Gastroesophageal sphincter (tissue), 4 donors: ENCODE data around the gene DAPK2. TPM values are rescaled to one million over a fixed set of nuclear protein-coding genes. Genes with fewer than 3 reads are reported as not detected.

Experiments used
- ATAC-seq: fragments of 150-250 bp; one replicate; pipeline ENCODE4 v1.9.1; 2016; ENCODE audit warnings: mild to moderate bottlenecking, moderate library complexity
- H3K27ac ChIP-seq, 4 donors: fragments of 200-600 bp; sonication (generic) in 3 of 4; 1 replicate in 3 of 4; 2 replicates in 1 of 4; pipeline ENCODE4 v1.5.1; 2016 to 2019
- H3K27me3 ChIP-seq: fragments of 200-600 bp; sonication (generic); one replicate; pipeline ENCODE4 v1.5.1; 2019
- H3K36me3 ChIP-seq, 2 donors: fragments of 200-600 bp; sonication (generic); one replicate each; pipeline ENCODE4 v1.5.1; 2019; ENCODE audit warnings: control low read depth in 1 of 2
- H3K4me1 ChIP-seq, 3 donors: fragments of 200-600 bp; sonication (generic); 1 replicate in 2 of 3; 2 replicates in 1 of 3; pipeline ENCODE4 v1.5.1; 2016 to 2019; ENCODE audit warnings: control low read depth in 2 of 3
- H3K4me3 ChIP-seq, 2 donors: fragments of 200-600 bp; sonication (generic); one replicate each; pipeline ENCODE4 v1.5.1; 2019; ENCODE audit warnings: mild to moderate bottlenecking in 1 of 2, moderate library complexity in 1 of 2
- H3K9me3 ChIP-seq, 3 donors: fragments of 200-600 bp; sonication (generic); one replicate each; pipeline ENCODE4 v1.5.1; 2017 to 2019; ENCODE audit warnings: control low read depth in 2 of 3
- EP300 ChIP-seq: sonication (generic); formaldehyde crosslinking; IDR thresholded peaks from one replicate; pipeline ENCODE4 v1.6.1; 2017; ENCODE audit warnings: antibody characterized with exemption, mild to moderate bottlenecking
- POLR2A ChIP-seq, 2 donors: fragments of 450-650 bp; IDR thresholded peaks; one replicate each; pipeline ENCODE4 v1.6.1; 2017; ENCODE audit warnings: antibody characterized with exemption in 2 of 2, mild to moderate bottlenecking in 2 of 2, moderate library complexity in 1 of 2
- POLR2AphosphoS5 ChIP-seq: sonication (generic); formaldehyde crosslinking; IDR thresholded peaks from one replicate; pipeline ENCODE4 v1.6.1; 2017; ENCODE audit warnings: antibody characterized with exemption
- WGBS, 2 donors: methylation state at CpG; one replicate each; pipeline ENCODE4 v1.1.5; 2018; ENCODE audit warnings: low coverage in 1 of 2; 5-methylcytosine and 5-hydroxymethylcytosine counted together
- total RNA-seq, 4 donors: library from RNA; depleted of rRNA; stranded (reverse); fragments of >200 nt; gene quantifications; one replicate each; pipeline ENCODE4 v1.1.0, GENCODE V29; 2016
- TF ChIP-seq, protein P1 (sequence below), 4 experiments: fragments of 200-600 bp in 2 of 4; fragments of 450-650 bp in 2 of 4; sonication (generic) in 1 of 4; IDR thresholded peaks; one replicate each; pipeline ENCODE4 v1.5.1; 2017 to 2019; ENCODE audit warnings: antibody characterized with exemption in 4 of 4, mild to moderate bottlenecking in 2 of 4, moderate library complexity in 2 of 4

DAPK2 gene
- total RNA-seq, 4 donors from 2014 or later = 2.0 to 9.5 (median 6.4) TPM

DNA sequence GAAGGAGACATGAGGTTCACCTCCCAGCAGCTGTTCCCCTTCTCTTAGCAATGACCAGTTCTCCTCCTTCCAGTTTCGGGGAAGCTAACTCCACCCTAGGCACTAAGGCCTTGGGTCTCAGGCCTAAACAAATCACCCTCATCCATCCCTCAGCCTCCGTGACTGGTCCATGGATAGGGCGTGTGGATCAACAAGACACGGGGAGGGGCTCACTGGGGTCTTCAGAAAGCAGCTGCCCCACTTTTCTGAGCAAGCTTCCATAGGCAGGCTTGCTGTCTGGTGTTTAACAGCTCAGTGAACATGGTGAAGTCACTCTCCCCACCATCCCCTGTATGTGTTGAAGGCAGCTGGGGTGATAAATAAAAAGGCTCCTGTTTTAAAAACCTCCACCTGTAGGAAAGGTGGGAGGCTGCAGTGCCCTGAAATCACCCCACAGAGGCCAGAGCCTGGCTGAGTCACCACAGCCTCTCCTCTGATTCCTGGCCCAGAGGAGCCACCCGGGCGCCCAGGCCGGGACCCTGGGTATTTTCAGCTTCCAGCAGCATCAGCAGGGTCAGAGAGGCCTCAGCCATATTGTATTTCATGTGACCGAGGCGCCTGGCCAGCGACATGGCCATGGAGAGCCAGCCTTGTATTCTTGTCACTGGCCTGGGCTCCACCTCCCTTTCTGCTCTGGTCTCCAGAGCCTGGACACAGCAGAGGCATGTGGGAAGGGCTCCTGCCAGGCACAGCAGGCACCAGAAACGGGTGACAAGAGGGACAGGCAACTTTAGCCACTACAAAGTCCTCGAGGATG lies 152.2 kb downstream of the DAPK2 start:
- WGBS, 2 donors = 83 to 85% methylated on average over 1 to 3 of the region's 12 CpGs
- H3K27me3 ChIP-seq = no peaks in the 10 kb centered on the region
- H3K4me3 ChIP-seq = no peak overlapping the region
- H3K36me3 ChIP-seq = no peaks in the 10 kb centered on the region
- TF ChIP-seq POLR2AphosphoS5 = no peak
- no peak for TF ChIP-seq EP300
- TF ChIP-seq POLR2A (IDR thresholded peaks at IDR 0.05) = no peak
- TF ChIP-seq, protein P1, sequence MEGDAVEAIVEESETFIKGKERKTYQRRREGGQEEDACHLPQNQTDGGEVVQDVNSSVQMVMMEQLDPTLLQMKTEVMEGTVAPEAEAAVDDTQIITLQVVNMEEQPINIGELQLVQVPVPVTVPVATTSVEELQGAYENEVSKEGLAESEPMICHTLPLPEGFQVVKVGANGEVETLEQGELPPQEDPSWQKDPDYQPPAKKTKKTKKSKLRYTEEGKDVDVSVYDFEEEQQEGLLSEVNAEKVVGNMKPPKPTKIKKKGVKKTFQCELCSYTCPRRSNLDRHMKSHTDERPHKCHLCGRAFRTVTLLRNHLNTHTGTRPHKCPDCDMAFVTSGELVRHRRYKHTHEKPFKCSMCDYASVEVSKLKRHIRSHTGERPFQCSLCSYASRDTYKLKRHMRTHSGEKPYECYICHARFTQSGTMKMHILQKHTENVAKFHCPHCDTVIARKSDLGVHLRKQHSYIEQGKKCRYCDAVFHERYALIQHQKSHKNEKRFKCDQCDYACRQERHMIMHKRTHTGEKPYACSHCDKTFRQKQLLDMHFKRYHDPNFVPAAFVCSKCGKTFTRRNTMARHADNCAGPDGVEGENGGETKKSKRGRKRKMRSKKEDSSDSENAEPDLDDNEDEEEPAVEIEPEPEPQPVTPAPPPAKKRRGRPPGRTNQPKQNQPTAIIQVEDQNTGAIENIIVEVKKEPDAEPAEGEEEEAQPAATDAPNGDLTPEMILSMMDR (IDR thresholded peaks at IDR 0.05) = no peak
- ATAC-seq = no peak
- no peaks in the 10 kb centered on the region for H3K9me3 ChIP-seq
- peaks cover 0 to 30% (median 3%) of the 10 kb centered on the region in 3 donors for H3K4me1 ChIP-seq
- no peak overlapping the region for H3K27ac ChIP-seq

DNA sequence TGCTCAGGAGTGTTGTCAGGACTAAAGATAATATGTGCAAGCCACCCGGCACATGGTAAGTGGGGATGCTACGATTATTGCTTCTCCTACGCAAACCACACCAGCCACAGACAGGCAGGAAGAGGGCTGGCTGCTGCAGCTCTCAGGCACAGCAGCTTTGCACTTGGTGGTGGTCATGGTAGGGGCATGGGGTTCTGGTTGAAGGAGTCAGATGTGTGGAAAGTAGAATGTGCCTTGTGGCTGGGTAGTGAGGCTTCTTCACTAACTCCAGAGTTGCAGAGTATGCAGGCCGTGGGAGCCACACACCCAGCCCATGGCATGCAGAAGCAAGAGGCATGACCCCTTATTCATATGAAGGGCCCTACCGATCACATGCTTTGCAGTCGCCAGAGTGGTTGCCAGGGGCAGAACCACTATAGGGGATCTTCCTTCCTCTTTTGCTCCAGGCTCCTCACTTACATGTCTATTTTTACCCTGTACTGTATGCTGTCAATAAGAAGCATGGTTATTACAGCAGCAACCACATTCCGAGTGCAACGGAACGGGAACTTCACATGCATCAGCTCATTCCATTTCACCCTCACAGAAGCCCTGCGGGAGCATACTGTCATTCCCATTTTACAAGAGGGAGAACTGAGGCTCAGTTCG lies 153.4 kb downstream of the DAPK2 start:
- Histone ChIP-seq H3K4me1 (peaks cover 0 to 30% (median 3%) of the 10 kb centered on the region in 3 donors), H3K27me3 (no peaks in the 10 kb centered on the region), H3K4me3 (no peak overlapping the region), H3K27ac (no peak overlapping the region), H3K36me3 (no peaks in the 10 kb centered on the region), H3K9me3 (no peaks in the 10 kb centered on the region)
- ATAC-seq = no peak
- 96% methylated on average over 7 of the region's 11 CpGs; no CpG with 5 or more reads in 1 of the 2 donors for WGBS, 2 donors
- TF ChIP-seq POLR2A (IDR thresholded peaks at IDR 0.05) = no peak
- no peak for TF ChIP-seq POLR2AphosphoS5
- TF ChIP-seq, protein P1 (IDR thresholded peaks at IDR 0.05) = no peak
- TF ChIP-seq EP300 = no peak

DNA sequence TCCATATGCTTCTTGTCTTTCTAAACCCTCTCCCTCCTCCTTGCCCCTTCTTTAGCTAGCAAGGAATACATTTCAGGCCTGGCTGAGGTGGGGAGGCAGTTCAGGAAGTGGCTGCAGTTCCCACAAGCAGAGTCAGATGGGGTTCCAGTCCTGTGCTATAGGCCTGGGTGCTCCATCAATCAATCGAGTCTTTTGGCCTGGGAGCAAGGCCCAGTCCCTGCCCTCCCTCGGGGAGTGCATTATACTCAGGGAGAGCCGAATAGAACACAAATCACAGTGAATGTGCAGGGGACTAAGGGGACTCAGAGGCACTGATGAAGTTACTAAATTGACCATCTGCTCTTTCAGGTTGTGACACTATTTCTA lies 154.5 kb downstream of the DAPK2 start:
- peaks cover 0 to 20% (median 3%) of the 10 kb centered on the region in 3 donors for H3K4me1 ChIP-seq
- no peak overlapping the region for H3K4me3 ChIP-seq
- no peak for ATAC-seq
- no peaks in the 10 kb centered on the region for H3K9me3 ChIP-seq
- WGBS, 2 donors = no CpG with 5 or more reads among the region's 3 CpGs
- H3K27ac ChIP-seq = no peak overlapping the region
- TF ChIP-seq POLR2A (IDR thresholded peaks at IDR 0.05) (no peak), POLR2AphosphoS5 (no peak), EP300 (no peak)
- TF ChIP-seq, protein P1 (IDR thresholded peaks at IDR 0.05) = no peak
- H3K27me3 ChIP-seq = no peaks in the 10 kb centered on the region
- H3K36me3 ChIP-seq = no peaks in the 10 kb centered on the region

DNA sequence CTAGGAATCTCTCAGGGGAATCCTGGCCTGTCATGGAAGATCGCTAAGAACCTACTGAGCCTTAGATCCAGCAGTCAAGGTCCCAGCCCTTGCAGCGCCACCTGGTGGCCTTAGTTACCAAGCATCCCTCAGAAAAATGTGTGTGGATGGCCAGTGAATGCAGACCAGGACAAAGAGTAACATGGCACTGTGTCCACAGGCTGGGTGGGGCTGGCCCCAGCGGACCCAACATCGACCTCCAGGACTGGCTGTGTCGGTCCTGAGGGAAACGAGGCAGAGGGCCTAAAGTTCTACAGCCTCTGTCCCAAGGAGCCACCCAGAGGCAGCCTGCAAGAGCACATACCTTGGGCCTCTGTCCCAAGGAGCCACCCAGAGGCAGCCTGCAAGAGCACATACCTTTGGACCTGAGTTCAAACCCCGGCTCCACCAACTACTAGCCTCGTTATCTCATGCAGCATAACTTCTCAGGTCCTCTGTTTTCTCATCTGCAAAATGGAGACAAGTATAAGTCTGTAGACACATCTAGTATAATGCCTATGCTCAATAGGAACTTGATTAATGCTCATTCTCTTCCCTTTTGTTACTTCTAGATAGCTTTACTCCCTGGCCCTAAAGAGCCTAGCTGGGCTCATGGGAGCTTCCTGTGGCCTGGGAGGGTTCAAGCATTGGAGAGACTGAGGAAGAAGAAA lies 155.1 kb downstream of the DAPK2 start:
- 43 to 73% methylated on average over 3 to 6 of the region's 8 CpGs for WGBS, 2 donors
- ATAC-seq = peak; percentile 70

More for the DNA sequence above, 155.1 kb downstream of the DAPK2 start:
- Histone ChIP-seq H3K9me3 (no peaks in the 10 kb centered on the region), H3K4me1 (peaks cover 0 to 15% (median 0%) of the 10 kb centered on the region in 3 donors), H3K4me3 (no peak overlapping the region), H3K27ac (no peak overlapping the region), H3K36me3 (no peaks in the 10 kb centered on the region), H3K27me3 (no peaks in the 10 kb centered on the region)
- TF ChIP-seq POLR2A (IDR thresholded peaks at IDR 0.05) = no peak
- TF ChIP-seq, protein P1 (IDR thresholded peaks at IDR 0.05) = peak in 3 of 4 experiments; percentile 82 to 84 (median 82)
